DOHH2 (cell line): ENCODE measurements around the gene DEFB108B.
"Not testable (repeated sequence)": the region's sequence is repeated elsewhere in the genome, so short reads cannot be mapped to it uniquely, and the experiment has no call there.

Experiments used
- CTCF ChIP-seq: fragments of 200-600 bp; sonication (generic); IDR thresholded peaks from one replicate; pipeline ENCODE4 v1.5.1; 2014; ENCODE audit warnings: antibody characterized with exemption, mild to moderate bottlenecking, low read depth, low read length; ENCODE audit not compliant: poor library complexity, severe bottlenecking
- EZH2phosphoT487 ChIP-seq: fragments of 200-600 bp; sonication (generic); IDR thresholded peaks from 2 replicates; pipeline ENCODE4 v1.6.1; 2017; ENCODE audit warnings: borderline replicate concordance, mild to moderate bottlenecking, antibody characterized with exemption, low read length, moderate library complexity, mixed read lengths

- TF ChIP-seq CTCF, EZH2phosphoT487: not testable (repeated sequence)
Observed at GRCh38 chr11:71870661-71871060, 37.7 kb downstream of the DEFB108B start.
